NCI-H187 treated with DMSO at 0.1 percent for 48 hours (cell line): ENCODE data around the gene SRCAP.

Source experiments
- DNase-seq: peaks from one replicate; lab custom pipeline; 2025; lab: John Stamatoyannopoulos, UW

SRCAP gene

DNA sequence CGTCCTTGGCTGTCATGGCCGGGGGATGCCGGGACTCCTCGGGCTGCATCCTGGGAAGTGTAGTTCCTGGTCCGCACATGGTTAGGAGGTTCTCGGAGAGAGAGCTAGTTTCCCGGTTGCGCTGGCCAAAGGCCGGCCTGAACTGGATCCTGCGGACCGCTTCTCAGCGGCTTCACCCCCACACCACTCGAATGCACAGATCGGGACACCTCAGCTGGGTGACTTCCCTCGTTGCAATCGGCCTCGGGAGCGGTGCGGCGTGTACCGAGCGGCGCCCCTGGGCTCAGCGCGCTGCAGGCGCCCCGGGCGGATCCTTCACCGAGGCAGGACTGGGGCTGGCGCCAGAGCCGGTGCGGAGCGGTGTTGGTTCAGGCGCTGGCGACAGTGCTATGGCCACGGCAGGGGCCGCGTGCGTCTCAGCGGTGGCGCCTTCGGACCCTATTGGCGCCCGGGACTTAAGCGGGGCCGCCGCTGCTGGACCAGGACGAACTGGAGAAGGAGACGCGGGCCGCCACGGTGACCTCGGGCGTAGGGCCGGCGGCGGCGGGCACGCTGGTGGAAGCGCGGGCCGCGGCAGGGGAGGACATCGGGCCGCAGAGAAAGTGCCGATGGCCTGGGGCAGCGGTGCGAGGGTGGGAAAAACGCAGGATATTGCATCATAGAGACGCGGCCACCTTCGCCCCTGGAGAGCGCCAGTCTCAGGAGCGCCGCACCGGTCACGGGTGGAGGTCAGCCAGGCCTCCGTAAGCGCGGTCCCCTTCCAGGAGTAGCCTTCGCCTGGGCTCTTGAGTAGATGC lies 76.6 kb downstream of the SRCAP start:
- DNase-seq, result no peak

DNA sequence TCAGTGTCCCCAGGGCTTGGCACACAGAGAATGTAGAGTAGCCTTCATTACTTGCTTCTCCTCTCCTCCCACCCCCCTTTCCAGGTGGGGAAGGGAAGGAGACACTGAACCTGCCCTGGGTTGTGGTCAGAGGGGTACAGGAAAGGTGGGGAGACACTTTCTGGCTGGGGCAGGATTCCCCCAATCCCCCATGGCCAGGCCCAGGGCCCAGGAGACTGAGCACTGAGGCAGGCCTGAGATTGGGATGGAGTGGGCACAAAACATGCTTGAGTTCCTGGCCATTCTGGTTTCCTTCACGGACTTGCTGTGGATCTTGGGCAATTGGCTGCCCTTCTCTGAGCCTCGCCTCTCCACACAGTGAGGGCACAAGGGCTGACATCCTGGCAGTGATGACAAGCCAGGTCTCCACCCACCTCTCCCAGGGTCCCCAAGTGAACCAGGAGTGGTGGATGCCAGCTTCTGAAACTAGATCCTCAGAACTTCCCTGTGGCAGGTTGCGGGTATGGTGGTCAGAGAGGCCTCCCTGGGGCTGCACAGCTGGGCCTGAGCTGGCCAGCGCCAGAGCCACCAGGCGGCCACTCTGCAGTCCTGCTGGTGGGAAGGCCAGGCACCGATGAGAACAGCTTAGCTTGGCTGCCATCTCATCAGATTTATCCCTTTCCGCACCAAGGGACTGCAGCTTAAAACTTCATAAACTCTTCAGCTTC lies 78.8 kb downstream of the SRCAP start:
- DNase-seq, result no peak

DNA sequence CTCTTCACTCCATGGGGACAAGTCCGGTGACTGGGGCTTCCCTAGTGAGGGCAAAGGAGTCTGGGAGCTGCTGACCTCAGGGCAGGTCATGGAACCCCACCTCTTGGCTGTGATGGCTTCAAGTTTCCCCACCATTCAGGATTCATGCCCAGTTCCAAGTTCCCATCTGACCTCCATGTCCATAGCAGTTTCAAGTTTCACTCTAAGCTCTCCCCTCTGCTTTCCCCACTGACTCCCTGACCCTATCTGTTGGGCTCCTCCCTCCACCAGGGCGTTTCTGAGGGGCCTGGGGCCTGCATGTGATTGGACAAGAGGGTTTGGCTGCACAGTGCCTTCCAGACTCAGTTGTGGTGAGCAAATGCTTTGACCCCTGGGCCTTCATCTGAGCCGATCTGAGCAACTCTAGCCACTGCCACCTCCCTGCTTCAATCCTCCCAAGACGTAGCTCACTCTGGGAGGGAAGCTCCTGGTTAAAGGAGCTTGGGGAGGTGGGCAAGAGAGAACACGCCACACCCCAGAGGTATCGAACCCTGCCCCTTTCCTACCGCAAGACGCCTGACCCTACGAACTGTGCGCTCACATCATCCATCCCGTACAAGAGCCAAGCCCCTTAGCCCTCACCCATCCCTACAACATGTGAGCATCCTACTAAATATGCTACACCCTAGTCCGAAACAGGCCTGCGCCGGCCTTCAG lies 79.7 kb downstream of the SRCAP start:
- no peak for DNase-seq

DNA sequence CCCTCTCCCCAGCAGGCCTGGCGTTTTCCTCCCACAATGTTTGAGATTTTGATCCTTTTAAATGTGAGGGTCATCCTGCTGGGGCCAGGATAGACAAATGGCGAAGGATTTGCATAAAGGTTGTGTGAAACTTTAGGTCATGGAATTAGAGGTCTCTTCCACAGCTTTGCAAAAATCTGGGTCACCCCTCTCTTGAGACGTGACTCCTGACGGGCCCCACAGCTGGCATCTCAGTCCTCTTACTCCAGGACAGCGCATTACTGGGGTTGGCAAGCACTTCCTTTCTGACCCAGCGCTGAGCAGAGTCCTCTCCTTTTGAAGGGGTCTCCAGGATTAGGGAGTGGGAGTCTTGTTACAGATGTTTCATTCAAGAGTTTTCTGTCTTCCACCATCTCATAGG lies 80.6 kb downstream of the SRCAP start:
- DNase-seq, result no peak

DNA sequence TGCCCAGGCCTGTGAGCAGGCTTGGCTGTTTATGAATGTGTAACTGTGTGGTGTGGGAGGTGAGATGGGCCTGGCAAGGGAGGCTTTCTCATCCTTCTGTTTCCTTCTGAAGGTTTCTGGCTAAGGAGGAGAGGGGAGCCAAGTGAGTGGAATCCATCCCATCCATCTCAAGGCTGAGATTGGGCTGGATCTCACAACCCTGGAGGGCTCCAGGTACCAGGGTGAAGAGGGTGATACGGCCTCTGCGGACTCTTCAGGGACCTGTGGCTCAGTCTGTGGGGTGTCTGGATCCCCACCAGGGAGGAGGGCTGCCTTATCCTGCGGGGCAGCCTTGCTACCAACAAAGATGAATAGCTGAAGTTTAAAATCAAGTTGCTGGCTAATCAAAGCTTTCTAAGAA lies 81.0 kb downstream of the SRCAP start:
- DNase-seq, result no peak

DNA sequence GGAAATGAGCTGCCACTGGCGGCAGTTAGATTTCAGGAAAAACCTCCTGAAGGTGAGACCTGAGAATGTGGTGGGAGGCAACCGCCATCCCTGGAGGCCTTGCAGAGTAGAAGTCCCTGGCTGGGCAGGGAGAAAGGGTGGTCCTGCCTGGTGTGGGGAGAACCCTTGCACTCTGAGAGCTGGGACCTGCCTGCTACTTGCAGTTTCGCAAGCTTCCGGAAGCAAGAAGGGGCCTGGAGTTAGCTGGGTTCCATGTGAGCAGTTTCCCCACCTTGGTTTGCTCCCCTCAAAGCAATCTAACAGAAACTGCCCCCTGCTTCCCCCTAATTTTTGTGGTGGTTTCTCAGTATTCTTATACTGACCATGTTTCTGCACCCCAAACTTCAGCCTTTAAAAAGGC lies 81.6 kb downstream of the SRCAP start:
- DNase-seq, result no peak

DNA sequence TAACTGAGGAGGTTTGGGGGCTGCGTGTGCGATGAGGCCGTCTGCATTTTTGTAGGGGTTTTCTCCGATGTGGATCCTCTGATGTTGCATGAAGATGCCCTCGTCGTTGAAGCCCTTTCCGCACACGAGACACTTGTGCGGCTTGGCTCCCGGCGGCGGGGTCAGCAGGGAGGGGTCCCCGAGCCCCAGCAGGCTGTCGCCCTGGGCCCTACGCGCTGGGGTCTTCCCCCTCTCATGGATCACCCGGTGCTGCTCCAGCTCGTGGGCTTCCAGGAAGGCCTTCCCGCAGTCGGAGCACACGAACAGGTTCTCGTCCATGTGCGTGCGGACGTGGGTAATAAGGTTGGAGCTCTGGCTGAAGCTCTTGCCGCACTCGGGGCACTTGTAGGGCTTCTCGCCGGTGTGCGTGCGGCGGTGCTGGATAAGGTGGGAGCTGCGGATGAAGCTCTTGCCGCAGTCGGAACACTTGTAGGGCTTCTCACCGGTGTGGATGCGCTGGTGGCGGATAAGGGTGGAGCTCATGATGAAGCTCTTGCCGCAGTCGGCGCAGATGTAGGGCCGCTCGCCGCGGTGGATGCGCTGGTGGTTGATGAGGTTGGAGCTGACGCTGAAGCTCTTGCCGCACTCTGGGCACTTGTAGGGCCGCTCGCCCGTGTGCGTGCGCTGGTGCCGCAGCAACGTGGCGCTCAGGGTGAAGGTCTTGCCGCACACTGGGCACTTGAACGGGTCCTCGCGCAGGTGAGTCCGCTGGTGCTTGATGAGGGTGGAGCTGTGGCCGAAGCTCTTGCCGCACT lies 83.7 kb downstream of the SRCAP start:
- no peak for DNase-seq

DNA sequence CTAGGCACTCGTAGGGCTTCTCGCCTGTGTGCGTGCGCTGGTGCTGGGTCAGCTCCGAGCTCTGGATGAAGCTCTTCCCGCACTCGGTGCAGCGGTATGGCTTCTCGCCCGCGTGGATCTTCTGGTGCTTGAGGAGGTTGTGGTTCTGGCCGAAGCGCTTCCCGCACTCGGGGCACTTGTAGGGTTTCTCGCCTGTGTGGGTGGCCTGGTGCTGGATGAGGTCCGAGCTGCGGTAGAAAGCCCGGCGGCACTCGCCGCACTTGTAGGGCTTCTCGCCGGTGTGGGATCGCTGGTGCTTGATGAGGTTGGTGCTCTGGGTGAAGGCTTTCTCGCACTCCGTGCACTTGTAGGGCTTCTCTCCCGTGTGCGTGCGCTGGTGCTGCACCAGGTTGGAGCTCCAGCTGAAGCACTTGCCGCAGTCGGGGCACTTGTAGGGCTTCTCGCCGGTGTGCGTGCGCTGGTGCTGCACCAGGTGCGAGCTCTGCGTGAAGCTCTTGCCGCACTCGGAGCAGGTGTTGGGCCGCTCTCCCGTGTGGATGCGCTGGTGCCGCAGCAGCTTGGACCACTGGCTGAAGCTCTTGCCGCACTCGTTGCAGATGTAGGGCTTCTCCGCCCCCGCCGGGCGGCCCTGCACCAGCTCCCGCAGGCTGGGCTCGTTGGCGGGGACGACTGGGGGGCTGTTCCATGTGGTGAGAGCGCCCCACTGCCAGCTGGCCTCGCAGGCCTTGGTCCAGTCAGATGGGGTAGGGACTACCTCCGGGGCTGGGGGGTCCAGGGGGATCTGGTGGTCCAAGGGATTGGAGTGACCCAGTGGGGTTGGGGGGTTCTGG lies 84.5 kb downstream of the SRCAP start:
- no peak for DNase-seq

DNA sequence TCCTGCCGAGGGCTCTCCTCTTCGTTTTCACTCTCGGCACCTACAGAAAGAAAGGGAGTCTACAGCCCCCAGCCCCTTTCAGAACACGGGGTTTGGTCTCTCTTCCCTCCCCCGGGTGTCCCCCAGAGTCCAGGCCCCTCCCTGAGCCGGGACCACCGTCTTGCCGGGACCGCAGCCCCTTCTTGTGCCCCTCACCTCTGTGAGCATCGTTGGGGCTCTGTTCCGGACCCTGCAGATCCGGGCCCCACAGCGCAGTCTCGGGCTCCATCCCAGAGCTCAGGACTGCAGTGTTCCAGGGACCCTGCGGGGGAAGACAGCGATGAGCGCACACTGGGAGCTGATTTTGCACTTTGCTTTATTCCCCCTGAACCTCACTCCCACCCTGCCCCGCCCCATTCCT lies 85.2 kb downstream of the SRCAP start:
- no peak for DNase-seq

DNA sequence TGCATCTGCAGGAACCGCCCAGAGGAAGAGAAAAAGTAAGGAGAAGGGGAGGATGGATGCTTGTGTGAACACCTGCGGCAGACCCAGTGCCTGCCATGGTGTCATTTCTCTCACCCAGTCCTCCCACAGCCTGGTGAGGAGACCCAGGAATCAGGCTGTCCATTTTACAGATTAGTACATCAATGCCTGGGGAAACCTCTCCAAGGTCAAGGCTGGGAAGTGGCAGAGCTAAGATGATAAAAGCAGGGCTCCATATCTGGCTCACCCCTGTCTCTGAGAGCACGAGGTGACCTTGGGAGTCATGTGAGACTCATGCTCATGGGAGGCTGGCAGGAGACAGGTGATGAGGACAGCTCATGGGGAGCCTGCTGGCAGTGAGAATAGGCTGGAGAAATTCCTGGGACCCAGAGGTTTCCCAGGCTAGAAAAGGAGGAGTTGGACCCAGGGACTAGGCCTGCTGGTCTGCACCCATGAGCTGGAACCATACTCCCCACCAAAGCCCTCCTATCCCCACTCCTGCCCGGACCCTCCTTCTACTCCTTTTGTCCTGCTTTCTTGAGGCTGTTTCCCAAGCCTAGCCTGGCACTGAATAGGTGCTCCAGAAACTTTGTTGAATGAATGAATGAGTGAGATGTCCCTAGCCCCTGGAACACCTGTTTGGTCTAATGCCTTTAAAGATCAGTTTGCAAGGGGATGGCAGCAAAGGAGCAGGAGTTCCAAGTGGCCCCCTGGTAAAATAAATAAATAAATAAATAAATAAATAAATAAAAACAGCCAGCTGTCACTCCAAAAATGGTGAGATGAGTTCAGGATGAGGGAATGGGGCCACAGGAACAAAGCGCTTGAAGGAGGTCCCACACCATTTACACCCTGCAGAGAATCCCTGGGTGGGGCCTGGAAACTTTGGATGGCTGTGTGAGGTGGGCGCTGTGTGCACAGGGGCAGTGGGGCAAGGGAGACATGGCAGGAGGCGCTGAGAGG lies 86.4 kb downstream of the SRCAP start:
- DNase-seq, result no peak

DNA sequence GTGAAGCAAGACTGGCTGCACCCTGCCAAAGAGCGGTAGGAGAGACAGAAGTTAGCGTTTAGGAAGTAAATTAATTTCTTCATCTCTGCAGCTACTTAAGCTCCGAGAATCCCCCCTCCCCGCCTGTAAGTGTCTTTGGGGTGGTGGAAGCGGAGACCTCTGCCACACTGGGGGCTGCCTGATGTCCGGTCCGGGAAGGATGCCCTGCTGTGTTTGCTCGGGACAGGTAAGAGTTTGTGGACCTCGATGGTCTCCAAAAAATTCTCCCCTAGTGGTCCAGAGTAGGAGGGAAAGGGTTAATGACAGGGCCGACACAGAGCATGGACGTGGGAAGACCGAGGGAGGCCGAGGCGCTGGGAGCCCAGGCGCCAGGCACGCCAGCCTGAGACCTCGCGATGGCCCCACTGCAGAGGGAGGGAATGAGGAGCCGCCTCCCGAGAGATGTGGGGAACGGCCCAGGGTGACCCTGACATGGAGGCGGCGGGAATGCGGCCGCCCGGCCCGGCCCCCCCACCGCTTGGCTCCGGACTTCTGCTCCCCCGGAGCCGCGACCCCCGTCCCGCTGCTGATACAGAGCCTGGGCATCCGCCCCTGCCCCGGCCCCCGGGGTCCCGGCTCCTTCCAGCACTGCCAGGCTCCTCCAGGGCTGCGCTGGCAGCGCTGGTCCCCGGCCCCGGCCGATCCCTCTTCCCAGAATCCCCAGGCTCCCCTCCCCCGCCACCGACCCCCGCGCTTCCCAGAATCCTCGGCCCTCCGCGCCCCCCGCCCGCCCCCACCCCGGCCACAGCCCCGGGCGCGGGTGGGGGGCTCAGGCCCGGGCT lies 87.4 kb downstream of the SRCAP start:
- DNase-seq, result no peak

DNA sequence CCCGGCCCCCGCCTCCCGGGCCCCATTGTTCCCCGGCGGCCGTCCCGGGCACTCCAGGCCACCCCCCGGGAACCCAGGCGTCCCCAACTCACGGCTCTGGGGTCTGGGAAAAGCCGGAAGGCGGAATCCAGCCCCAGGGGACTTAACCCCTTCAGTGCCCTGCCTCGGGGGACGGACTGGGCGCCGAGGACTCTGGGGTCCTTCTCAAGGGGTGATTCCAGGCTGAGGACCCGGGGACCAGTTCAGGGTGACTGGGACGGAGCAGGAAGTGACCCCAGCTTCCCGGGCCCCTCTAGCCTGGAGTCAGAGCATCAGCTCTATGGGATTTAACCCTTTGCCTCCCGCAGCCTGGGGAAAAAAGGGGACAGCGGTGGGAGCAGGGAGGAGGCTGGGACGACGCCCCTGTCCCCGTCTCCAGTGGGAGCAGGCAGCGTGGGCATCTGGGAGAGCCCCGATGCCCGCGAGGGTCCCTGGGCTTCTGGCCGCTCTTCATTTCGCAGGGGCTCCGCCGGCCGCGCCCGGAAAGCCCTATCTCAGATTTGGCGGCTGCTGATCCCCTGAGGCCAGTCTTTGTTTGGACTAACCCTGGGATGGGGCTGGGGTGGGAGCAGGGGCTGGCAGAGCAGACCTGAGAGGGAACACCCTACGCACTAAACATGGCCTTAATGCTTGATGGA lies 88.1 kb downstream of the SRCAP start, which contains the start of gene ZNF629:
ZNF629 (minus strand) TSS at position 270 of the 677 bp plus-strand sequence. CDS start 2,723 bp downstream, outside the sequence.
- DNase-seq, result no peak

DNA sequence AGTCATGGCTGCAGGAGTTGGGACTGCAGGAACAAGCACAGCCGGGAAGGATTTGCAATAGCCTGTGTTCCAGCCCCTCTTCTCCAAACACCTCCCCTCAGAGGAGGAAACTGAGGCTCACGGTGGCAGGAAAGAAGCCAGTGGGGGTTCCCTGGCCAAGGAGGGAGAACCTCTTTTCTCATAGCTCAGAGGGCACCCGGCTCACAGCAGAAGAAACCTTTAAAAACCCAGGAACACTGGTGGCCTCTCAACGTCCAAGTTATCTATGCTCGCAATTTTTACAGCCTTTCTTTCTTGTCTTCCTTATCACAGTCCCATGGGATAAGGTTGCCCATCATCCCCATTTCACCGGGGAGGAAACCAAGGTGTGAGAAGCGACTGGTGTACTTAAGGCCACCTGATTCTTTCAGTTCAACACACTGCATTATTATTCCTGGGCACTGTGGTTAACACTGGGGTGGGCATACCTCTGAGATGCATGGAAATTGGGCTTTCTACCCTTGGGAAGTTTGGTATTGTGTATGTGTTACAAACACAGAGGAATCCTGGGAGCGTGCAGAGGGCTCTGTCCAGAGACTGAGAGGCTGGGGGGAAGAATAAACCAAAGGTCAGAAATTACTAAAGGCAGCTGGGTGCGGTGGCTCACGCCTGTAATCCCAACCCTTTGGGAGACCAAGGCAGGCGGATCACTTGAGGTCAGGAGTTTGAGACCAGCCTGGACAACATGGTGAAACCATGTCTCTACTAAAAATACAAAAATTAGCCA lies 88.8 kb downstream of the SRCAP start:
- no peak for DNase-seq
